Keratinocyte (primary cell): ENCODE measurements around the gene GPR158.

Experiments used
- EZH2 ChIP-seq: IDR thresholded peaks from one replicate; pipeline ENCODE4 v1.6.1; 2012; ENCODE audit warnings: inconsistent platforms, mild to moderate bottlenecking, low read length, moderate library complexity
- TF ChIP-seq, protein P1 (sequence below), 3 experiments: IDR thresholded peaks in 1 of 3; conservative IDR thresholded peaks in 1 of 3; optimal IDR thresholded peaks in 1 of 3; 2 replicates in 2 of 3; 3 replicates in 1 of 3; pipeline versions ENCODE3 to v1.5.1; 2011; ENCODE audit warnings: low read length in 3 of 3, mild to moderate bottlenecking in 3 of 3, moderate library complexity in 2 of 3, control low read depth in 1 of 3, inconsistent platforms in 1 of 3; ENCODE audit not compliant: insufficient read depth in 2 of 3; ENCODE audit errors: extremely low read depth in 1 of 3

DNA sequence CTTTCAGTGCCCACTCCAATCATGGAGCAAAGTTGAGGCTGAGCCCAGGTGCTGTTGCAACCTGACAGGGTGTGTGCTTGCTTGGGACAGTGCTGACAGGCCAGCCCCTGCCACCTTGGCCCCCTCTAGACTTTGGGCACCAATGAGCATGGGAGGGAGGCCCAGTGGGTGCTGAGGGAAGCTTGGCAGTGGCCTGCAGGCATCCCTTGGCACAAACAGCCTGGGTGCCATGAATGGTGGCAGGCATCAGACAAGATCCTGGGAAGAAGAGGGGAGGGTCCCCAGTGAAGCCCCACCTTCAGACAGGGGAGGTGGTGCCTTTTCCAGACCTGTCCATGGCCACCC, 214.0 kb downstream of the GPR158 start:
- TF ChIP-seq, protein P1, sequence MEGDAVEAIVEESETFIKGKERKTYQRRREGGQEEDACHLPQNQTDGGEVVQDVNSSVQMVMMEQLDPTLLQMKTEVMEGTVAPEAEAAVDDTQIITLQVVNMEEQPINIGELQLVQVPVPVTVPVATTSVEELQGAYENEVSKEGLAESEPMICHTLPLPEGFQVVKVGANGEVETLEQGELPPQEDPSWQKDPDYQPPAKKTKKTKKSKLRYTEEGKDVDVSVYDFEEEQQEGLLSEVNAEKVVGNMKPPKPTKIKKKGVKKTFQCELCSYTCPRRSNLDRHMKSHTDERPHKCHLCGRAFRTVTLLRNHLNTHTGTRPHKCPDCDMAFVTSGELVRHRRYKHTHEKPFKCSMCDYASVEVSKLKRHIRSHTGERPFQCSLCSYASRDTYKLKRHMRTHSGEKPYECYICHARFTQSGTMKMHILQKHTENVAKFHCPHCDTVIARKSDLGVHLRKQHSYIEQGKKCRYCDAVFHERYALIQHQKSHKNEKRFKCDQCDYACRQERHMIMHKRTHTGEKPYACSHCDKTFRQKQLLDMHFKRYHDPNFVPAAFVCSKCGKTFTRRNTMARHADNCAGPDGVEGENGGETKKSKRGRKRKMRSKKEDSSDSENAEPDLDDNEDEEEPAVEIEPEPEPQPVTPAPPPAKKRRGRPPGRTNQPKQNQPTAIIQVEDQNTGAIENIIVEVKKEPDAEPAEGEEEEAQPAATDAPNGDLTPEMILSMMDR (optimal IDR thresholded peaks at IDR 0.05 in 1 of 3, IDR thresholded peaks at IDR 0.05 in 1 of 3, conservative IDR thresholded peaks at IDR 0.05 in 1 of 3; ENCODE audit: extremely low read depth in 1 of 3, insufficient read depth in 2 of 3, low read length in 3 of 3), result no peak
- TF ChIP-seq EZH2, result no peak
